Suppressor macrophage treated with lipopolysaccharide for 1 hour (primary cell): ENCODE measurements around the gene PKDREJ.
A peak's percentile ranks its signal among the peaks of the same experiment; 100 is the strongest.

Source experiments
- DNase-seq, 3 donors: peaks; one replicate each; pipeline ENCODE4 v3.0.0-alpha.2; 2020 to 2022

PKDREJ gene

GRCh38 chr22:46289244-46289891, 26.2 kb upstream of the PKDREJ start:
- no peak for DNase-seq

- no peak for DNase-seq
These were observed 25.7 kb upstream of the PKDREJ start for GRCh38 chr22:46288846-46289243.

- peak in 1 of 3 donors; percentile 10 for DNase-seq
These were observed 25.0 kb upstream of the PKDREJ start for GRCh38 chr22:46287873-46288751.

- no peak for DNase-seq
These were observed 24.1 kb upstream of the PKDREJ start for GRCh38 chr22:46286941-46287872.

GRCh38 chr22:46286006-46286405, 22.9 kb upstream of the PKDREJ start:
- no peak for DNase-seq

GRCh38 chr22:46281866-46282678, 18.9 kb upstream of the PKDREJ start:
- DNase-seq: no peak

GRCh38 chr22:46280999-46281623, 18.0 kb upstream of the PKDREJ start:
- DNase-seq: peak in 1 of 3 donors; percentile 25

GRCh38 chr22:46280063-46280817, 17.1 kb upstream of the PKDREJ start:
- DNase-seq: no peak

GRCh38 chr22:46278656-46279645, 15.8 kb upstream of the PKDREJ start:
- no peak for DNase-seq

- no peak for DNase-seq
These were observed 13.4 kb upstream of the PKDREJ start for GRCh38 chr22:46276563-46276962.

- no peak for DNase-seq
These were observed 12.4 kb upstream of the PKDREJ start for GRCh38 chr22:46275455-46276122.

GRCh38 chr22:46274381-46274780, 11.2 kb upstream of the PKDREJ start:
- DNase-seq: no peak

GRCh38 chr22:46273432-46274148, 10.4 kb upstream of the PKDREJ start:
- no peak for DNase-seq

- DNase-seq: no peak
These were observed 9.8 kb upstream of the PKDREJ start for GRCh38 chr22:46272762-46273431.

- DNase-seq: no peak
These were observed 9.1 kb upstream of the PKDREJ start for GRCh38 chr22:46272196-46272595.

GRCh38 chr22:46269564-46269963, 6.4 kb upstream of the PKDREJ start:
- no peak for DNase-seq

- peak; percentile 85 to 94 (median 88) for DNase-seq
These were observed 4.5 kb upstream of the PKDREJ start, which contains the start of gene TTC38 for GRCh38 chr22:46267431-46268279. TTC38 (plus strand) TSS chr22:46268008; CDS start chr22:46268040, 32 bp downstream.
